ENCODE measurements around the gene NIPAL1.

Gene NIPAL1

GRCh38 chr4:48027653-48028052 lies 11.1 kb downstream of the NIPAL1 start:
- no peak for DNase-seq (ENCODE audit: low read depth)

- DNase-seq (ENCODE audit: low read depth): no peak
Observed at GRCh38 chr4:48028696-48029095, 12.1 kb downstream of the NIPAL1 start.

GRCh38 chr4:48030470-48030869 lies 13.9 kb downstream of the NIPAL1 start:
- DNase-seq (ENCODE audit: low read depth): no peak

- no peak for DNase-seq (ENCODE audit: low read depth)
Observed at GRCh38 chr4:48031802-48032525, 15.4 kb downstream of the NIPAL1 start.

GRCh38 chr4:48032721-48033120 lies 16.1 kb downstream of the NIPAL1 start:
- no peak for DNase-seq (ENCODE audit: low read depth)

GRCh38 chr4:48033412-48033811 lies 16.8 kb downstream of the NIPAL1 start:
- DNase-seq (ENCODE audit: low read depth): no peak

GRCh38 chr4:48033825-48034413 lies 17.3 kb downstream of the NIPAL1 start:
- peak; percentile 51 for DNase-seq (ENCODE audit: low read depth)

- no peak for DNase-seq (ENCODE audit: low read depth)
Observed at GRCh38 chr4:48035952-48036351, 19.4 kb downstream of the NIPAL1 start.

GRCh38 chr4:48037117-48037462 lies 20.5 kb downstream of the NIPAL1 start:
- no peak for DNase-seq (ENCODE audit: low read depth)

GRCh38 chr4:48038666-48039065 lies 22.1 kb downstream of the NIPAL1 start:
- DNase-seq (ENCODE audit: low read depth): no peak

- DNase-seq (ENCODE audit: low read depth): no peak
Observed at GRCh38 chr4:48039561-48039960, 23.0 kb downstream of the NIPAL1 start.

GRCh38 chr4:48041535-48042137 lies 25.1 kb downstream of the NIPAL1 start:
- DNase-seq (ENCODE audit: low read depth): no peak

GRCh38 chr4:48042979-48043461 lies 26.4 kb downstream of the NIPAL1 start:
- DNase-seq (ENCODE audit: low read depth): no peak

- DNase-seq (ENCODE audit: low read depth): no peak
Observed at GRCh38 chr4:48043504-48043903, 26.9 kb downstream of the NIPAL1 start.

- no peak for DNase-seq (ENCODE audit: low read depth)
Observed at GRCh38 chr4:48044298-48044697, 27.7 kb downstream of the NIPAL1 start.

- DNase-seq (ENCODE audit: low read depth): no peak
Observed at GRCh38 chr4:48046059-48046458, 29.5 kb downstream of the NIPAL1 start.

GRCh38 chr4:48047421-48047844 lies 30.9 kb downstream of the NIPAL1 start:
- DNase-seq (ENCODE audit: low read depth): peak; percentile 52

GRCh38 chr4:48047896-48048295 lies 31.3 kb downstream of the NIPAL1 start:
- no peak for DNase-seq (ENCODE audit: low read depth)

GRCh38 chr4:48049483-48049882 lies 32.9 kb downstream of the NIPAL1 start:
- no peak for DNase-seq (ENCODE audit: low read depth)

GRCh38 chr4:48051078-48051477 lies 34.5 kb downstream of the NIPAL1 start:
- no peak for DNase-seq (ENCODE audit: low read depth)

- DNase-seq (ENCODE audit: low read depth): no peak
Observed at GRCh38 chr4:48058617-48059530, 42.3 kb downstream of the NIPAL1 start.

- DNase-seq (ENCODE audit: low read depth): no peak
Observed at GRCh38 chr4:48064349-48064748, 47.8 kb downstream of the NIPAL1 start.
